GM23338 (cell line): ENCODE data around the gene SLC35B4. TPM values are rescaled to one million over a fixed set of nuclear protein-coding genes. Genes with fewer than 3 reads are reported as not detected.

ENCODE experiments used
- ATAC-seq: fragments of 200-7000 bp; cut with Tn5 transposase; 3 replicates; pipeline ENCODE4 v1.9.1; 2020
- DNase-seq: peaks from one replicate; pipeline ENCODE4 v3.0.0-alpha.2; 2015; ENCODE audit warnings: low spot score
- H2AFZ ChIP-seq: fragments of 200-600 bp; sonication (generic); 2 replicates; pipeline ENCODE4 v1.8.0; 2016; ENCODE audit warnings: antibody characterized with exemption, mild to moderate bottlenecking, moderate library complexity
- H3F3A ChIP-seq: fragments of 200-600 bp; sonication (generic); replicated peaks from 2 replicates; pipeline ENCODE4 v1.8.0; 2017; ENCODE audit warnings: antibody characterized with exemption, mixed run types, low read depth
- H3K27ac ChIP-seq: fragments of 200-600 bp; sonication (generic); 2 replicates; pipeline ENCODE4 v1.6.1; 2016; ENCODE audit warnings: low read depth
- H3K27me3 ChIP-seq: fragments of 200-600 bp; sonication (generic); 2 replicates; pipeline ENCODE4 v1.8.0; 2016; ENCODE audit warnings: mild to moderate bottlenecking, mixed run types, moderate library complexity; ENCODE audit not compliant: insufficient read depth
- H3K36me3 ChIP-seq: fragments of 200-600 bp; sonication (generic); 2 replicates; pipeline ENCODE4 v1.8.0; 2016; ENCODE audit warnings: mild to moderate bottlenecking; ENCODE audit not compliant: insufficient read depth
- H3K4me1 ChIP-seq: fragments of 200-600 bp; sonication (generic); 2 replicates; pipeline ENCODE4 v1.8.0; 2016; ENCODE audit warnings: mild to moderate bottlenecking, moderate library complexity; ENCODE audit not compliant: insufficient read depth
- H3K4me2 ChIP-seq: fragments of 200-600 bp; sonication (generic); 2 replicates; pipeline ENCODE4 v1.7.1; 2017; ENCODE audit warnings: mixed run types
- H3K4me3 ChIP-seq: fragments of 200-600 bp; sonication (generic); 2 replicates; pipeline ENCODE4 v1.6.1; 2016; ENCODE audit warnings: mixed run types
- H3K79me2 ChIP-seq: fragments of 200-600 bp; sonication (generic); replicated peaks from 2 replicates; pipeline ENCODE4 v1.8.0; 2017; ENCODE audit warnings: mild to moderate bottlenecking; ENCODE audit not compliant: insufficient read depth
- H3K9me2 ChIP-seq: fragments of 200-600 bp; sonication (generic); 2 replicates; pipeline ENCODE4 v1.8.0; 2017; ENCODE audit not compliant: insufficient read depth
- H4K20me1 ChIP-seq: fragments of 200-600 bp; sonication (generic); replicated peaks from 2 replicates; pipeline ENCODE4 v1.8.0; 2017; ENCODE audit warnings: mild to moderate bottlenecking; ENCODE audit not compliant: insufficient read depth
- H3K27ac Mint-ChIP-seq: 2 replicates; pipeline ENCODE4 v1.8.0; 2020; ENCODE audit warnings: inconsistent platforms, mild to moderate bottlenecking, moderate library complexity, mixed read lengths
- H3K27me3 Mint-ChIP-seq: 3 replicates; pipeline ENCODE4 v1.8.0; 2022; ENCODE audit warnings: low read depth, mild to moderate bottlenecking, moderate library complexity, mixed read lengths, inconsistent platforms; ENCODE audit not compliant: insufficient read depth, poor library complexity
- H3K36me3 Mint-ChIP-seq: 3 replicates; pipeline ENCODE4 v1.8.0; 2021; ENCODE audit warnings: low read depth, mild to moderate bottlenecking, inconsistent platforms, moderate library complexity, mixed read lengths
- H3K4me1 Mint-ChIP-seq: 3 replicates; pipeline ENCODE4 v1.8.0; 2020; ENCODE audit warnings: mild to moderate bottlenecking, inconsistent platforms, mixed read lengths
- H3K4me3 Mint-ChIP-seq: 3 replicates; pipeline ENCODE4 v1.8.0; 2021; ENCODE audit warnings: moderate library complexity, mild to moderate bottlenecking, inconsistent platforms, mixed read lengths
- H3K9me3 Mint-ChIP-seq: 3 replicates; pipeline ENCODE4 v1.8.0; 2020; ENCODE audit warnings: moderate library complexity, mild to moderate bottlenecking, inconsistent platforms, mixed read lengths
- STAT1 ChIP-seq: IDR thresholded peaks from one replicate; pipeline ENCODE4 v1.6.1; 2016; ENCODE audit warnings: antibody characterized with exemption; ENCODE audit not compliant: unreplicated experiment
- ZNF462 ChIP-seq: fragments of 250-450 bp; sonication (Bioruptor Pico); IDR thresholded peaks from 2 replicates; pipeline ENCODE4 v1.5.0; 2020; ENCODE audit warnings: mild to moderate bottlenecking, moderate library complexity
- polyA plus RNA-seq: library from polyadenylated mRNA; unstranded; fragments of >200 nt; fragmentation: Nextera tagmentation; extraction: Ambion mirVana; gene quantifications from 2 replicates; pipeline ENCODE4 v1.2.1, GENCODE V29; 2016
- total RNA-seq: library from RNA; depleted of rRNA; stranded (reverse); fragments of >200 nt; shearing (Covaris generic); gene quantifications from 2 replicates; pipeline ENCODE4 v1.2.3, GENCODE V29; 2014
- TF ChIP-seq, protein P1 (sequence below), 2 experiments: fragments of 200-600 bp in 1 of 2; sonication (generic) in 1 of 2; conservative IDR thresholded peaks; 2 replicates each; pipeline versions ENCODE4 v1.5.1 to v1.6.1; 2016 to 2017; ENCODE audit warnings: antibody characterized with exemption in 2 of 2, low read depth in 2 of 2, mild to moderate bottlenecking in 2 of 2, moderate library complexity in 1 of 2

Gene SLC35B4
- total and polyA plus RNA-seq, 2 experiments from 2014 or later, result 22.6 to 29.7 TPM

DNA sequence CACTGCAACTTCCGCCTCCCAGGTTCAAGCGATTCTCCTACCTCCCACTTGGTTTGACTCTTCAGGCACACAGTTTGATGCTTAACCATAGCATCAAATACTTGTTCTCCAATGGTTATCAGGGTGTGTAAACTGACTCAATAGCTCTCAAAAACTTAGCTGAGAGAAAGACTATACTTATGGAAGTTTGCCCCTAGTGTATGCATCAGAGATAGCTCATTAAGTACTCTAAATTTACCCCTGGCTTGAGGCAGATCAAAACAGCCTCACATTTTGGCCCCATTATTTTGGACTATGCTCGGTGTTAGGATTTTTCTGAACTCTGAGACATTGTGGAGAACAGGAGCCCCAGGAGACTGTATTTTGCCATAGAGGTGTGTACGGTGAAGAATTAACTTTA, 40.8 kb upstream of the SLC35B4 start:
- TF ChIP-seq, protein P1, sequence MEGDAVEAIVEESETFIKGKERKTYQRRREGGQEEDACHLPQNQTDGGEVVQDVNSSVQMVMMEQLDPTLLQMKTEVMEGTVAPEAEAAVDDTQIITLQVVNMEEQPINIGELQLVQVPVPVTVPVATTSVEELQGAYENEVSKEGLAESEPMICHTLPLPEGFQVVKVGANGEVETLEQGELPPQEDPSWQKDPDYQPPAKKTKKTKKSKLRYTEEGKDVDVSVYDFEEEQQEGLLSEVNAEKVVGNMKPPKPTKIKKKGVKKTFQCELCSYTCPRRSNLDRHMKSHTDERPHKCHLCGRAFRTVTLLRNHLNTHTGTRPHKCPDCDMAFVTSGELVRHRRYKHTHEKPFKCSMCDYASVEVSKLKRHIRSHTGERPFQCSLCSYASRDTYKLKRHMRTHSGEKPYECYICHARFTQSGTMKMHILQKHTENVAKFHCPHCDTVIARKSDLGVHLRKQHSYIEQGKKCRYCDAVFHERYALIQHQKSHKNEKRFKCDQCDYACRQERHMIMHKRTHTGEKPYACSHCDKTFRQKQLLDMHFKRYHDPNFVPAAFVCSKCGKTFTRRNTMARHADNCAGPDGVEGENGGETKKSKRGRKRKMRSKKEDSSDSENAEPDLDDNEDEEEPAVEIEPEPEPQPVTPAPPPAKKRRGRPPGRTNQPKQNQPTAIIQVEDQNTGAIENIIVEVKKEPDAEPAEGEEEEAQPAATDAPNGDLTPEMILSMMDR (conservative IDR thresholded peaks at IDR 0.05; ENCODE audit: low read depth in 2 of 2), result peak; percentile 7 to 21; a peak in 1 of 4 replicates
- TF ChIP-seq ZNF462 (CRISPR knock-in tag) (no peak), STAT1 (no peak)
- H3K4me1 Mint-ChIP-seq, result no peaks in the 10 kb centered on the region
- no peak overlapping the region for H3K27ac ChIP-seq
- H4K20me1 ChIP-seq, result no peaks in the 10 kb centered on the region
- 0 out of 2 replicates have a peak overlapping the region, but pooled peaks have one; percentile 61 for H2AFZ ChIP-seq
- H3K79me2 ChIP-seq, result no peaks in the 10 kb centered on the region
- H3K9me3 Mint-ChIP-seq, result peaks cover 5% of the 10 kb centered on the region; the same call in 2 of the 3 replicates
- H3F3A ChIP-seq, result no peaks in the 10 kb centered on the region
- H3K4me3 ChIP-seq, result no peak overlapping the region
- no peak overlapping the region for H3K27ac Mint-ChIP-seq
- no peaks in the 10 kb centered on the region for H3K36me3 Mint-ChIP-seq
- peaks cover 5% of the 10 kb centered on the region for H3K9me2 ChIP-seq
- H3K4me3 Mint-ChIP-seq, result no peak overlapping the region
- peak; percentile 60 for ATAC-seq
- peaks cover 10% of the 10 kb centered on the region for H3K27me3 Mint-ChIP-seq
- no peaks in the 10 kb centered on the region for H3K27me3 ChIP-seq
- H3K4me2 ChIP-seq, result no peak overlapping the region
- no peaks in the 10 kb centered on the region for H3K4me1 ChIP-seq
- DNase-seq, result peak; percentile 23
- no peaks in the 10 kb centered on the region for H3K36me3 ChIP-seq
